Measurements from ENCODE around the gene TUT4. TPM values are rescaled to one million over a fixed set of nuclear protein-coding genes. Genes with fewer than 3 reads are reported as not detected.

The TUT4 gene
- total RNA-seq, 3 donors from 2014 or later: 44.2 to 85.3 (median 68.8) TPM

- Histone ChIP-seq H3K27me3 (no peaks in the 10 kb centered on the region), H3K4me1 (no peaks in the 10 kb centered on the region), H3K27ac (no peak overlapping the region), H3K4me3 (no peak overlapping the region), H3K36me3 (peaks cover 3% of the 10 kb centered on the region), H3K9me3 (no peaks in the 10 kb centered on the region)
- intact Hi-C loops (cut with DNase I; ENCODE audit: low total_unique reads): no loop called here
- no peak for DNase-seq (ENCODE audit: low spot score in 2 of 2)
- TF ChIP-seq POLR2A (IDR thresholded peaks at IDR 0.05) (no peak), POLR2AphosphoS5 (IDR thresholded peaks at IDR 0.05) (no peak), CTCF (IDR thresholded peaks at IDR 0.05) (no peak)
Observed at GRCh38 chr1:52474807-52475206, 78.1 kb downstream of the TUT4 start.

GRCh38 chr1:52473039-52473438, 79.9 kb downstream of the TUT4 start:
- Histone ChIP-seq H3K27me3 (no peaks in the 10 kb centered on the region), H3K36me3 (peaks cover 3% of the 10 kb centered on the region), H3K4me3 (no peak overlapping the region), H3K9me3 (no peaks in the 10 kb centered on the region), H3K27ac (no peak overlapping the region), H3K4me1 (no peaks in the 10 kb centered on the region)
- no peak for DNase-seq (ENCODE audit: low spot score in 2 of 2)
- intact Hi-C loops (cut with DNase I; ENCODE audit: low total_unique reads): no loop called here
- TF ChIP-seq POLR2A (IDR thresholded peaks at IDR 0.05): no peak
- no peak for TF ChIP-seq CTCF (IDR thresholded peaks at IDR 0.05)
- no peak for TF ChIP-seq POLR2AphosphoS5 (IDR thresholded peaks at IDR 0.05)

GRCh38 chr1:52472384-52472783, 80.5 kb downstream of the TUT4 start:
- Histone ChIP-seq H3K36me3 (peaks cover 3% of the 10 kb centered on the region), H3K9me3 (no peaks in the 10 kb centered on the region), H3K27me3 (no peaks in the 10 kb centered on the region), H3K4me3 (no peak overlapping the region), H3K4me1 (no peaks in the 10 kb centered on the region), H3K27ac (no peak overlapping the region)
- intact Hi-C loops (cut with DNase I; ENCODE audit: low total_unique reads): no loop called here
- TF ChIP-seq CTCF (IDR thresholded peaks at IDR 0.05) (no peak), POLR2AphosphoS5 (IDR thresholded peaks at IDR 0.05) (no peak)
- DNase-seq (ENCODE audit: low spot score in 2 of 2): no peak

- H3K4me1 ChIP-seq: no peaks in the 10 kb centered on the region
Observed at GRCh38 chr1:52469108-52469507, 83.8 kb downstream of the TUT4 start.

GRCh38 chr1:52463891-52464290, 89.0 kb downstream of the TUT4 start:
- Histone ChIP-seq H3K9me3 (no peaks in the 10 kb centered on the region), H3K4me3 (no peak overlapping the region), H3K27ac (no peak overlapping the region), H3K27me3 (no peaks in the 10 kb centered on the region), H3K36me3 (no peaks in the 10 kb centered on the region), H3K4me1 (no peaks in the 10 kb centered on the region)
- intact Hi-C loops (cut with DNase I; ENCODE audit: low total_unique reads): no loop called here
- DNase-seq (ENCODE audit: low spot score in 2 of 2): no peak
- TF ChIP-seq CTCF (IDR thresholded peaks at IDR 0.05) (no peak), POLR2A (IDR thresholded peaks at IDR 0.05) (no peak), POLR2AphosphoS5 (IDR thresholded peaks at IDR 0.05) (no peak)

More at GRCh38 chr1:52469108-52469507, 83.8 kb downstream of the TUT4 start:
- H3K4me3 ChIP-seq: no peak overlapping the region
- TF ChIP-seq POLR2A (IDR thresholded peaks at IDR 0.05) (no peak), CTCF (IDR thresholded peaks at IDR 0.05) (no peak), POLR2AphosphoS5 (IDR thresholded peaks at IDR 0.05) (no peak)
- H3K27ac ChIP-seq: no peak overlapping the region
- H3K9me3 ChIP-seq: no peaks in the 10 kb centered on the region
- no peaks in the 10 kb centered on the region for H3K27me3 ChIP-seq
- DNase-seq (ENCODE audit: low spot score in 2 of 2): no peak
- no peaks in the 10 kb centered on the region for H3K36me3 ChIP-seq
- intact Hi-C loops (cut with DNase I; ENCODE audit: low total_unique reads): no loop called here

All from breast epithelium (tissue), 4 donors.